HFFc6 (cell line): ENCODE measurements around the gene CXCR5. TPM values are rescaled to one million over a fixed set of nuclear protein-coding genes. Genes with fewer than 3 reads are reported as not detected.

ENCODE experiments used
- DNase-seq: peaks from one replicate; pipeline ENCODE4 v3.0.0-alpha.2; 2018
- H3K27ac Mint-ChIP-seq: 2 replicates; pipeline ENCODE4 v1.8.0; 2020; ENCODE audit warnings: mild to moderate bottlenecking, mixed read lengths
- H3K27me3 Mint-ChIP-seq: 2 replicates; pipeline ENCODE4 v1.8.0; 2021; ENCODE audit warnings: mild to moderate bottlenecking, moderate library complexity, mixed read lengths; ENCODE audit not compliant: insufficient read depth
- H3K36me3 Mint-ChIP-seq: 2 replicates; pipeline ENCODE4 v1.8.0; 2021; ENCODE audit warnings: low read depth, mixed read lengths
- H3K4me1 Mint-ChIP-seq: 2 replicates; pipeline ENCODE4 v1.8.0; 2020; ENCODE audit warnings: low read depth, mixed read lengths
- H3K4me3 Mint-ChIP-seq: 2 replicates; pipeline ENCODE4 v1.8.0; 2020; ENCODE audit warnings: mild to moderate bottlenecking, moderate library complexity, mixed read lengths
- H3K9me3 Mint-ChIP-seq: 2 replicates; pipeline ENCODE4 v1.8.0; 2020; ENCODE audit warnings: mild to moderate bottlenecking, mixed read lengths
- total RNA-seq, 6 experiments: library from RNA; stranded (reverse); fragmentation: NEBNext Ultra II Directional; extraction: Animal tissue kit (Norgen Biotek cat#: 25700); gene quantifications; 2 replicates in 1 of 6; 3 replicates in 5 of 6; pipeline ENCODE4 v1.2.3, GENCODE V29; 2021
- TF ChIP-seq, protein P1 (sequence below): fragments of 200-600 bp; sonication (generic); IDR thresholded peaks from 2 replicates; pipeline ENCODE4 v1.5.0; 2021; ENCODE audit warnings: antibody characterized with exemption, mild to moderate bottlenecking

The CXCR5 gene
- total RNA-seq, 6 experiments from 2014 or later, result 0.06 TPM; not detected in 5

DNA sequence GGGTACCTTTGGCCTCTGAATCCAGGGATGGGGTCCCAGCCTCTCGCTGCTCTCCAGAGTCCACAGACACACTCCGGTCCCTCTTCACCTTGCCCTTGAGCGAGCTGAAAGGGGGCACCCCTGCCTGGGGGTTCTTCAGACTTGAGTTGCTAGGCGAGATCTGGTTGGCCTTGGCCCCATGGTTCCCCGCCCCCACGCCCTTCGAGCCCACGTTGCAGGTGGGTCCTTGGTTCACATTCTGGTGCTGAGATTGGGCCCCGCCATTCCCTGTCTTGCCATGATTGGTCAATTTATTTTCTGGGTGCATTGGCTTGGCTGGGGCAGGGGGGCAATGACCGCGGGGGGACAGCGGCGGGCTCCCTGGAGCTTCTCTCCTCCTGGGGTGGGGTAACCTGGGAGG lies 24.6 kb downstream of the CXCR5 start:
- Mint-ChIP-seq H3K9me3 (no peaks in the 10 kb centered on the region), H3K27ac (peak overlapping the region; percentile 87), H3K36me3 (peaks cover 11% of the 10 kb centered on the region; the same call in 1 of the 2 replicates), H3K4me3 (peak overlapping the region; percentile 73; the same call in 1 of the 2 replicates), H3K27me3 (no peaks in the 10 kb centered on the region; the same call in none of the 2 replicates), H3K4me1 (peaks cover 68% of the 10 kb centered on the region)
- no peak for DNase-seq
- TF ChIP-seq, protein P1, sequence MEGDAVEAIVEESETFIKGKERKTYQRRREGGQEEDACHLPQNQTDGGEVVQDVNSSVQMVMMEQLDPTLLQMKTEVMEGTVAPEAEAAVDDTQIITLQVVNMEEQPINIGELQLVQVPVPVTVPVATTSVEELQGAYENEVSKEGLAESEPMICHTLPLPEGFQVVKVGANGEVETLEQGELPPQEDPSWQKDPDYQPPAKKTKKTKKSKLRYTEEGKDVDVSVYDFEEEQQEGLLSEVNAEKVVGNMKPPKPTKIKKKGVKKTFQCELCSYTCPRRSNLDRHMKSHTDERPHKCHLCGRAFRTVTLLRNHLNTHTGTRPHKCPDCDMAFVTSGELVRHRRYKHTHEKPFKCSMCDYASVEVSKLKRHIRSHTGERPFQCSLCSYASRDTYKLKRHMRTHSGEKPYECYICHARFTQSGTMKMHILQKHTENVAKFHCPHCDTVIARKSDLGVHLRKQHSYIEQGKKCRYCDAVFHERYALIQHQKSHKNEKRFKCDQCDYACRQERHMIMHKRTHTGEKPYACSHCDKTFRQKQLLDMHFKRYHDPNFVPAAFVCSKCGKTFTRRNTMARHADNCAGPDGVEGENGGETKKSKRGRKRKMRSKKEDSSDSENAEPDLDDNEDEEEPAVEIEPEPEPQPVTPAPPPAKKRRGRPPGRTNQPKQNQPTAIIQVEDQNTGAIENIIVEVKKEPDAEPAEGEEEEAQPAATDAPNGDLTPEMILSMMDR, result no peak

DNA sequence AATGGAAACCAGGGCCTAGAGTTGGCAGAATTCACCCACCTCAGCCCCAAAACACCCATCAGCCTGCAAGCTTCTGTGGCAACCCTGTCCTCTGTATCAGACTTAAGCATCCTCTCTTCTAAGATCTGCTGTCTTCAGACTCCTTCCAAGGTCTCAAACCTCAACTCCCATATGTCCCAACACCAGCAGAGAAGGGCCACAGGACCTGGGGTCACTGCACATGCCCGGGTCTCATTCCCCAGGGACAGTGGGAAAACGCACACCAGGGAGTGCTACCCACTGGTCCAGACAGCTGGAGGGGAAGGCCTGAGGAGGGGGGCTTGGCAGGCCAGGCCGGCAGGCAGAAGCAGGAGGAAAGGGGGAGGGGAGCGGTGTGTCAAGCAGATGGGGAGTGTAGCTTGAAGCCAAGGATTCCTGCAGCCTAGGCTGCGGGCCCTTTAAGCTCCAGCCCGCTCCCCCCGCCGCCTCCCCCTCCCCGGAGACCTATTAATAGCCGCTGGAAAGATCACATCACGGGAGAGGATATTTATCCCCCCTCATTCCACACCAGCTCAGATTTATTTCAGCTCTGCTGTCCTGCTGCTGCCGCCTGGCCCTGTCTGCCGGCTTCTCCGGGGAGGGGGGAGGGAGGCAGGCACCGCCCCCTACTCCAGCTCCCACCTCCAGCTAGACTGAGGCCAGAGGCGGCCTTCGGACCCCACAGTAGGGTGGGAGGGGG lies 25.4 kb downstream of the CXCR5 start:
- DNase-seq, result peak; percentile 81
- H3K4me3 Mint-ChIP-seq, result peak overlapping the region; percentile 73
- peak overlapping the region; percentile 95 for H3K27ac Mint-ChIP-seq
- H3K9me3 Mint-ChIP-seq, result no peaks in the 10 kb centered on the region
- TF ChIP-seq, protein P1, result no peak
- peaks cover 11% of the 10 kb centered on the region; the same call in 1 of the 2 replicates for H3K36me3 Mint-ChIP-seq
- no peaks in the 10 kb centered on the region; the same call in none of the 2 replicates for H3K27me3 Mint-ChIP-seq
- peaks cover 70% of the 10 kb centered on the region for H3K4me1 Mint-ChIP-seq

DNA sequence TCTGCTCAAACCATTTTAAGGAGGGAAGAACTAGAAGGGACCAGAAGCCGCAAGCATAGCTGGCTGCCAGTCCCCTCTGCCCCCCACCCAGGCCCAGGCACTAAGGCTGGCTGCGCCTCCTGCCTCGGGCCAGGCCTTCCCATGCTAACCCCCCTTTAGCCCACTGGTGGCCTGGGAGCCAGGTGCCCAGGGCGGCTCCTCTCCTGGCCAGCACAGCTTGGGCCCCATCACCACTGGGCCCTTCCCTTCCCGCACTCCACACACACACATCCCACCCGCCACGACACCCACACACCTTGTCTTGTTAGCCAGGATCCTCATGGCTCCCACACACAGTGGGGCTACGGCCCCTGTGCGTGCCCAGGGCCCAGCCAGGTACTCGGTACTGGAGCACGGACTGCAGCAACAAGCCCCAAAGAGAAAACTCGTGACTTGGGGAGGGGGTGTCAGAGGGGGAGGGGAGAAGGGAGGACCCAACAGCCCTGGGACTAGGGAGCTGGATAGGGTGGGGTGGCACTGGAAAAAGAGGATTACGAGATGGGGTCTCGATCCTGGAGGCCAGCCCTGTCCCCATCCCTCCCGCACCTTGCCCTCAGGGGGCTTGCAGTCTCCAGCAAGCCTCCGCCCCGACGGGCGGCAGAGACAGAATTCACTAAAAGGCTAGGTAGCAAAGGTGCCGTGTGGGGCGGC lies 26.1 kb downstream of the CXCR5 start:
- DNase-seq, result no peak
- Mint-ChIP-seq H3K27ac (peak overlapping the region; percentile 95), H3K36me3 (peaks cover 11% of the 10 kb centered on the region; the same call in 1 of the 2 replicates), H3K27me3 (no peaks in the 10 kb centered on the region; the same call in none of the 2 replicates), H3K9me3 (no peaks in the 10 kb centered on the region), H3K4me1 (peaks cover 77% of the 10 kb centered on the region), H3K4me3 (peak overlapping the region; percentile 73)
- TF ChIP-seq, protein P1, result no peak

DNA sequence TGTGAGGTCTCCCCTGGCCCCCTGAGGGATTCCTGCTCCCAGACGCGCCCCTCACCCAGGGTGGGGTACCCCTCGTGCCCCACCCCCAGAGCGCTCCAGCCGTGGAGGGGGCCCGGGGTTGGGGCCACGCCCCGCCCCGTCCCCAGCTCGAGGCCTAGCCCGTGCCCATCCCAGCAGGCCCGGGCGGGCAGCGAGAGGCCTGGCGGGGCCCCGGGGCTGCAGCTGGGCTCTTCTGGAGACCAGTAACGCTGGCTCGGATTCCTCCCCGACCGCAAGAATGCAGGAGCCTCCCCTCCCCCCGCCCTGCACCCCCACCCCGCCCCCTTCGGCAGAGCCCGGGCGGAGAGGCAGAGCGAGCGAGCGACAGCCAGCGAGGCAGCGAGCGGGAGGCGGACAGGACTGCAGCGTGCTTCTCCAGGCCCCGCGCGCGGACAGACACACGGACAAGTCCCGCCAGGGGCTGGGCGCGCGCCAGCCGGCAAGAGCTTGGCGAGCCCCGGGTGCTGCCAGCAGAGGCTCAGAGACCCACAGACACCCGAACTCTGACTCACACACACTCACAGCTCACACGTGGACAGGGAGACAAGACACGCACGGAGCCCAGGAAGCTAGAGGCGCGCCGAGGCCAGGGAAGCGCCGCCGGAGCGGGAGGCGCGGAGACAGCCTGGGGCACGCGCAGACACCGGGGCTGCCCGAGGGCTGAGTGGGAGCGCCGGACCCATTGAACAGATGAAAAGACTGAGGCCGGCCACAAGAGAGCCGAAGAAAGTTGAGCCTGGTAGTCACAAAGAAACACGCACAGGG lies 26.8 kb downstream of the CXCR5 start:
- peak overlapping the region; percentile 86 for H3K4me3 Mint-ChIP-seq
- TF ChIP-seq, protein P1, result no peak
- DNase-seq, result peak; percentile 96
- no peaks in the 10 kb centered on the region; the same call in none of the 2 replicates for H3K27me3 Mint-ChIP-seq
- H3K9me3 Mint-ChIP-seq, result no peaks in the 10 kb centered on the region
- H3K4me1 Mint-ChIP-seq, result peaks cover 85% of the 10 kb centered on the region
- H3K27ac Mint-ChIP-seq, result peak overlapping the region; percentile 100
- peaks cover 11% of the 10 kb centered on the region; the same call in 1 of the 2 replicates for H3K36me3 Mint-ChIP-seq
